Measurements from ENCODE around the gene MRPL54.

GRCh38 chr19:3740431-3740830 lies 22.1 kb upstream of the MRPL54 start:
- TF ChIP-seq CTCF (conservative IDR thresholded peaks at IDR 0.05; ENCODE audit: low read depth in 2 of 2), result no peak
- no peak for TF ChIP-seq EZH2phosphoT487 (IDR thresholded peaks at IDR 0.05; ENCODE audit: unreplicated experiment)
- TF ChIP-seq REST (IDR thresholded peaks at IDR 0.05; ENCODE audit: unreplicated experiment), result no peak
- TF ChIP-seq POLR2AphosphoS5 (IDR thresholded peaks at IDR 0.05; ENCODE audit: low read depth), result no peak
- TF ChIP-seq ZNF331 (CRISPR knock-in tag; IDR thresholded peaks at IDR 0.05; ENCODE audit: low read depth), result no peak
- no peak for TF ChIP-seq EZH2 (IDR thresholded peaks at IDR 0.05; ENCODE audit: low read depth, unreplicated experiment)
- no peak for TF ChIP-seq ZNF114 (CRISPR knock-in tag; IDR thresholded peaks at IDR 0.05)
- no peak for TF ChIP-seq CREB1 (CRISPR knock-in tag; IDR thresholded peaks at IDR 0.05; ENCODE audit: low read depth)
